Coronary artery (tissue), 2 donors: ENCODE data around the gene ATE1.
"Not testable (repeated sequence)": the region's sequence is repeated elsewhere in the genome, so short reads cannot be mapped to it uniquely, and the experiment has no call there.

Experiments
- DNase-seq: peaks from one replicate; pipeline ENCODE4 v3.0.0-alpha.2; 2017; ENCODE audit warnings: low spot score
- H3K27ac ChIP-seq, 2 donors: fragments of 200-600 bp; sonication (generic); one replicate each; pipeline ENCODE4 v1.5.1; 2016 to 2019
- H3K4me3 ChIP-seq: fragments of 200-600 bp; sonication (generic); 2 replicates; pipeline ENCODE4 v1.5.1; 2016; ENCODE audit warnings: mild to moderate bottlenecking, moderate library complexity
- CTCF ChIP-seq: fragments of 200-600 bp; sonication (generic); IDR thresholded peaks from one replicate; pipeline ENCODE4 v1.5.1; 2019; ENCODE audit warnings: antibody characterized with exemption

Gene ATE1

GRCh38 chr10:121765204-121765603, 162.6 kb downstream of the ATE1 start:
- no peak for TF ChIP-seq CTCF
- Histone ChIP-seq H3K27ac (no peak overlapping the region), H3K4me3 (no peak overlapping the region)
- DNase-seq, result no peak

DNA sequence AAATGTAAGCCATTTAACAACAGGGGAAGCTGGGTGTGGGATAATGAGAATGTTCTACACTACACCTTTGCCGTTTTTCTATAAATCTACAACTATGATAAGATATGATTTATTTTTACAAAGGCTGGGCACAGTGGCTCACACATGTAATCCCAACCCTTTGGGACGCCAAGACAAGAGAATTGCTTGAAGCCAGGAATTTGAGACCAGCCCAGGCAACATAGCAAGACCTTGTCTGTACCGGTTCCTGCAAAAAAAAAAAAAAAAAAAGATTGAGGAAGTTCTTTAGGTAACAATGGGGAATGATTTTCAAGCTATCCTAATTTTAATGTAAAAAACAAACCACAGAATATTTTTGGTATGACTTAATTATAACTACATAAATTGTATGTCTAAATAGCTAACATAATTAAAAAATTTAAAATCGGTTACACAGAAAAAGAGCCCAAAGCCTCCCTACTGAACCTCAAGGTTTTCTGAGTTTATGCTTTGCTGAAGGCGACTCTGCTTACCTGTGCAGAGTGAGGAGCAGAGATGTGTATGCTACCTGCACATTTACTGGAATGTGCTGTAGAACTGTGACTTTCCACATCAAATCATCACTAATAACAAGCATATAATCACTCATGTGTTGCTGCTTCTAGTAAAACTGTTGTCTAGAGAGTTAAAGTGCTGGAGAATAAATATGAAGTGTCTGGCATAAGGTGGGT, 163.4 kb downstream of the ATE1 start:
- Histone ChIP-seq H3K27ac (no peak overlapping the region), H3K4me3 (no peak overlapping the region)
- no peak for TF ChIP-seq CTCF
- no peak for DNase-seq

GRCh38 chr10:121757241-121757640, 170.6 kb downstream of the ATE1 start:
- H3K4me3 ChIP-seq, DNase-seq, H3K27ac ChIP-seq: not testable (repeated sequence)

- DNase-seq, H3K27ac ChIP-seq, H3K4me3 ChIP-seq: not testable (repeated sequence)
These were observed 172.3 kb downstream of the ATE1 start for GRCh38 chr10:121755496-121755895.

DNA sequence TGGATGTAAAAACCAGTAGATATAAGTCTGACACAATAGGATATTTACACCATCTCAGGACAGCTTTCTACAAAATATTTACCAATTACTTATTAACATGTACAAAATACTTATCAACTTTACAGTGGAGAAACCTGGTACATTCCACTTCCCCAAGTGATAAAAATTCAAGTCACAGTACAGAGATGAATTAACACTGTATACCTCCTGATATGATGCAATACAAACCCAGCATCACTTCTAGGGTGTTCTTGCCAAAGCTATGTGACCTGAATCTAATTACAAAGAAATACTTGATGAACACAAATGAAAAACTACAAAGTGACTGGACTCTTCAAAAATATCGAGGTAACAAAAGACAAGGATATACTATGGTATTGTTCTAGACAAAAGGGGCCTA, 173.2 kb downstream of the ATE1 start:
- no peak overlapping the region for H3K4me3 ChIP-seq
- DNase-seq, result no peak
- no peak overlapping the region for H3K27ac ChIP-seq
- no peak for TF ChIP-seq CTCF

DNA sequence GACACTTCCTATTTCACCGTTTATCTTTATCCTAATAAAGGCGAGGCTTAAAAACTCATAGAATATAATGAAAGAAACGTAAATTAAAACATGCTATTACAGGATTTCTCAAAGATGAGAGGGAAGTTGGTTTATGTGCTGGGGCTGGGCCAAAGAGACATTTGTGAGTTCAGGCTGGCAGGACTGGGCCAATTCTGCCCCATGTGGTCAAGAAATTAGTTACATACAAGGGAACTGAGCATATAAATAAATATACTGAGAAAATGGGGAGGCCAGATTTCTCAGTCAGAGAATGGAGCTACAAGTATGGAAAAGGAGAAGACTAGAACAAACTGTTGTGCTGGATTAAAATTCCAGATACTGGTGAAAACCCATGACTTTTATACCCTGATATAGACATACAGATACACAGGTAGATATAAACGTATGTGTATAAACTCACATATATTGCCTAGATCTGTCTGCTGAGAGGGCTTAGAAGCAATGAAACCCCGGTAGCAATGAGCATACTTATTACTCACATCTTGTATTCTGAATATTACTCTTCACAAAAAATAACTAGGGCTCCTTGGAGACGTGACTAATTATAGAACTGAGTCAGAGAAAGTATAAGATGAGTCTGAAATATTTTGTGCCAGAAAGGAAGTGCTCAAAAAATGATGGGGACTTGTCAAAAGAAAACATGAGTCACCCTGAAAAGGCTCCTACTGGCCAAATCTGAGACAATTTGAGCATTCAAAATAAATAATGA, 173.9 kb downstream of the ATE1 start:
- H3K27ac ChIP-seq, result peak overlapping the region in 1 of 2 donors; percentile 40
- no peak for DNase-seq
- TF ChIP-seq CTCF, result no peak
- H3K4me3 ChIP-seq, result no peak overlapping the region

GRCh38 chr10:121751191-121751760, 176.6 kb downstream of the ATE1 start:
- Histone ChIP-seq H3K27ac (no peak overlapping the region), H3K4me3 (no peak overlapping the region)
- TF ChIP-seq CTCF, result no peak
- DNase-seq, result no peak
